OCI-M2 (cell line): ENCODE data around the gene SCAPER.

ENCODE experiments used
- DNase-seq: peaks from one replicate; lab custom pipeline; 2025; ENCODE audit not compliant: unreplicated experiment; lab: John Stamatoyannopoulos, UW

The SCAPER gene

DNA sequence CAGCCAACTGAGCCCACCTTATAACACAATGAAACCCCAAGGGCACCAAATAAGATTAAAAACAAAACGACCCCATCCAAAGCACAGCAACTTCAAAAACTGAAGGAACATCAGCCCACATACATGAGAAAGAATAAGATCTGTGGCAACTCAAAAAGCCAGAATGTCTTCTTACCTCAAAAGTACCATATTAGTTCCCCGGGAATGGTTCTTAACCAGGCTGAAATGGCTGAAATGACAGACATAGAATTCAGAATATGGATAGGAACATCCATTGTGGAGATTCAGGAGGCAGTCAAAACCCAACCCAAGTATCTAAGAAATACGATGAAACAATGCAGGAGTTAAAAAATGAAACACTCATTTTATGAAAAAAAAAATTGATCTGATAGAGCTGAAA lies 222.3 kb downstream of the SCAPER start:
- no peak for DNase-seq

DNA sequence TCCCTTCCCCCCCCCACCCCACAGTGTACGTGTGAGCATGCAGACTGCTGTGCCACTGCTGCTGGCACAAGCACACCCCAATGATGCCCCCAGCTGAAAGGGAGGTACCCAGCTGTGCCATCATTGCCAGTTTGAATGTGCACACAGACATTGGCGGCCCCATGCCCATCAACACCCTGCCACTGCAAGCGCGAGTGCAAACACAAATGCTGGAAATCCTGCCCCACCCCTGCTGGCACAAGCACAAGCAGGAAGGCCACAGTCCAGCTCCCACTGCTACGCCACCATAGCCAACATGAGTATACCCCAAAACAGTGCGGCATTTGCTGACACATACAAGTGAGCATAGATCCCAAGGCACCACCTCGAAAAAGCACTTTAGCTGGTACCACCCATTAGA lies 222.9 kb downstream of the SCAPER start:
- DNase-seq, result no peak

DNA sequence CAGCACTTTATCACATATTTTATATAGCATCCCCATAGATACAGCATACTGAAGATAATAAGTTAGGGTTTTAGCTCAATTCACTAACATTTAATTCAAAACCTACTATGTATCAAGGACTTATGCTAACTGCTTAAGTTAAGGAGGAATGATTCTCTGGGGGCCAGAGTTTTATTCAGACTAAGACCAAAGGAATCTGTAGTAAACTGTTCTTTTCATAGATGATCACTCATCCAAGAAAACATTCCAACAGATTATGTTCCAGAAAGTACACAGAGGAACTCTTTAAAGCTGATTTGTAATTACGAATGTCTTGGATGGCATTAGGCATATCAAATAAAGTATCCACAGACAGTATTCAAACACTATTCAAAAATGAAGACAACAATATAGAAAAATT lies 226.4 kb downstream of the SCAPER start:
- DNase-seq, result no peak

DNA sequence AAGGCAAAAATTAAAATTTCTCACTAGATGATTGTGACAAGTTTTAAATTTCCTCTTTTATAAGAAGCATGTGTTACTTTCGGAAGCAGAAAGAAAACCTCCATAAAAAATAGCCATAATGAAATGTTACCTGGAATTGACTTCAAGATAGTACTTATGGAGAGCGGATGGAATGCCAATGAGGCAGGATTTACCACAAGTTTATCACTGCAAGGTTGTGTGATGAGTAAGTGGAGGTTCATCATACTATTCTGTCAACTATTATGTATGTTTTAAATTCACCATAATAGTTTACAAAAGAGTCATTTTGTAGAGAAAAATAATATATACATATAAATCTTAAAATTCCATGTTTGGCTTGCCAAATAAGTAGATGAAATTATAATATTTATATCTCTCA lies 230.3 kb downstream of the SCAPER start:
- DNase-seq, result no peak

DNA sequence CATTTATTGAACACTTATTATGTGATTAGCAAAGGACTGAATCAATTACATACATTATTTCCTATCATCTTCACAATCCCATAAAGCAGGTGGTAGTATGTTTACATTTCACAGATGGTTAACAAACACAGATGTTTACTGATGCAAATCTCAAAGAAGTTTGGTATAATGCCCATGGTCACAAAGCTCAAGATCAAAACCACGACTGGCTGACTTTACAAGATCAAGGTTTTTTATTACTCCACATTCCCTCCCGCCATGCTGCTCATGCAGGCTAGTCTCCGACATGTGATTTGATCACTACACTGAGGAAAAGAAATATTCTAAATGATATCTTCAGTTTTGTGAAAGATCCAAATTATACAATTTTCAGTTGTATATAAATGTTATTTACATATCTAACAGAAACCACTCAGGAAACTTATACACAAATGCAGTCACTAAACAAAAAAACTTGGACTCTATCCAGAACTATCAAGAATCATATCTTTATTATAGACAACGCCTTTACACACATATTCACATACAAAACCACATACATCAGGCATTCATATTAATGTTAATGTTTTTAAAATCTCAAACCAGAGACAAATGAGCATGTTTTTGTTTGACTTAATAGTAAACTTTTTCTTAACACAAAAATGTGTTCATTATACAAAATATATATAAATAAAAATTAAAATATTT lies 235.5 kb downstream of the SCAPER start:
- no peak for DNase-seq

DNA sequence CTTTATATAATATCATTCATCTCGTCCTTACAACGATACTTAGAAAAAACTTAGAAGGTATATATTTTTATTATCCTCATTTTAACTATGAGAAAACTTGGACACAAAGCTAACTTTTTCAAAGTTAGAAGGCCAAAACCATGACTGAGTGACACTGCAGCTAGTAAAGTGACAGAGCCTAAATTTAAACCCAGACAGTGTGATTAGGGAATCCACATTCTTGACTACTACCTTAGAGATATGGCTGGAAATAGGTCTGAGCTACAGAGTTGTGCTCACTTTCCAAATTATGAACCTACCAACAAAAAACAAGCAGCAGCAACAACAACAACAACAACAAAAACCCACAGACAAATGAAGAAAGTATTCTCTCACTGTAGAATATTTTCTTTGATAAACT lies 236.2 kb downstream of the SCAPER start:
- no peak for DNase-seq

DNA sequence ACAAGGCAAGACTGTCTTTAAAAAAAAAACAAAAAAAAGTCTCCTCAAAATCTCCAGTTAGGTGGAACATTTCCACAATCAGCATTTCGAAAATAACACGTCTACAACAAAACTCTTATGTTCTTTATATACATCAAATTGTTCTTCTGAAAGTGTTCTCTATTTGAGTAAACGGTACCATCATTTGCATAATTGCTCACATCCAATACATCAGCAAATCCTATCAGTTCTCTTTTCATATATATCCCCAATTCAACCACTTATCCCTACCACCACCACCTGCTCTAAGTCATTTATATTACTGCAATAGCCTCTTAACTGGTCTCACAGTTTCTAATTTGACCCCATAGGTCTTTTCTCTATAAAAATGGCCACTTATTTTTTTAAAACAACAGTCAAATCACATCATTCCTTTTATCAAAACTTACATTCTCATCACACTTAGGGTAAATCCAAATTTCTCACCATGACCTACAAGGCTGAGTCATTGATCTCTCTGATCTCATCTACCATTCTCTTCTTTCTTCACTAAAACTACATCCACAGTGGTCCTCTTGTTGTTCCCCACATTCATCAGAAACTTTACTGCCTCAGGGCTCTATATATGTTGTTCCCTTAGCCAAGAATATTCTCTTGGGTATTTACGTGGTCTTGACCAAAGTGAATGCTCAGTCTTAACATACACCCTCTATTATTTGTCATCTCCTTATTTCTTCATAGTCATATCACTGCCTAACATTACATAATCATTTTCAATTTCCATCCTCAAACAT lies 237.0 kb downstream of the SCAPER start:
- DNase-seq, result no peak

DNA sequence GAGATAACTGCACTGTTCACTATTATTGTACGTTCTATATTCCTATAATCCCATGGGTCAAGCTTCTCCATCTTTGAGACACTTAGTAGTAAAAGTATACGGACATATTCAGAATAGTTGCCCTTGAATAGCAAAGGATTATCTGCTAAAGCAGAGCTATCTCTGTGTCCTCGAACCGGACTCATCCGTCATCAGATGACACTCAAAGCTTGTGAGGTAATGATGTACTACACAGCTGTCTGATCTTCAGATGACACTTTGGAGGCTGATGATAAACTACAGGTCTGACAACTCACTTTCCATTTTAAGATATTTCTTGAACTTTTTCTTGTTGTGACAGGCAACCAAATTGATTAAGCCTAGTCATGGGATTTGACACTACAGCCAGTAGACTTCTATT lies 240.2 kb downstream of the SCAPER start:
- DNase-seq, result no peak

DNA sequence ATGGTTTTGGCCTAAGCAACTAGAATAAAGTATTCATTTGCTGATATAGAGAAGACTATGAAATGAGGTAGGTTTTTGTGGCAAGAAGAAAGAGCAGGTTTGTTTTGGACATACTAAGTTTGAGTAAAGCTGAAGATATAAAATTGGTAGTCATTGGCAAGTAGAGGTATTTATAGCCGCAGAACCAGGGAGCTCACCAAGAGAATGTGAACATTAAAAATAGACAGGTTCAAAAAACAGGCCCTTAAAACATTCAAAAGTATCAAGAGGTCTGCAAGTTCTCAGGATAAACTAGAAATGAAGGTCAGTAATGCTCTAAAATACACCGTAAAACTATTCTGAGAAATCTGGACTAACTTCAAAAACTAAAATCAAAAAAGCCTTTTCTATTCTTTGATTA lies 240.7 kb downstream of the SCAPER start:
- DNase-seq, result no peak

DNA sequence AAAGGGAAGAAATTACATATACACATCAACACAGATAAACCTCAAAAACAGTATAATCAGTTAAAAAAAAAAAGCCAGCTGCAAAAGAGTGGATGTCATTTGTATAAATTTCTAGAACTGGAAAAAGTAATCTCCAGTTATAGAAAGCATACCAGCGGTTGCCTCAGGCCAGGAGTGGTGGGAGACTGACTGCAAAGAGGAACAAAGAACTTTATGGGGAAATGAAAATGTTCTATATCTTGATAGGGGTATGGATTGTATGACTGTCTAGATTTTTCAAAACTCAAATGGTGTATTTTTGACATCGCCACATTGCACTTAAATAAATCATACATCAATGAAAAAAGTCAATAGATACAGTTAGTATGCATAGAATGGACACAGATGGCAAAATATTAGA lies 241.6 kb downstream of the SCAPER start:
- no peak for DNase-seq

DNA sequence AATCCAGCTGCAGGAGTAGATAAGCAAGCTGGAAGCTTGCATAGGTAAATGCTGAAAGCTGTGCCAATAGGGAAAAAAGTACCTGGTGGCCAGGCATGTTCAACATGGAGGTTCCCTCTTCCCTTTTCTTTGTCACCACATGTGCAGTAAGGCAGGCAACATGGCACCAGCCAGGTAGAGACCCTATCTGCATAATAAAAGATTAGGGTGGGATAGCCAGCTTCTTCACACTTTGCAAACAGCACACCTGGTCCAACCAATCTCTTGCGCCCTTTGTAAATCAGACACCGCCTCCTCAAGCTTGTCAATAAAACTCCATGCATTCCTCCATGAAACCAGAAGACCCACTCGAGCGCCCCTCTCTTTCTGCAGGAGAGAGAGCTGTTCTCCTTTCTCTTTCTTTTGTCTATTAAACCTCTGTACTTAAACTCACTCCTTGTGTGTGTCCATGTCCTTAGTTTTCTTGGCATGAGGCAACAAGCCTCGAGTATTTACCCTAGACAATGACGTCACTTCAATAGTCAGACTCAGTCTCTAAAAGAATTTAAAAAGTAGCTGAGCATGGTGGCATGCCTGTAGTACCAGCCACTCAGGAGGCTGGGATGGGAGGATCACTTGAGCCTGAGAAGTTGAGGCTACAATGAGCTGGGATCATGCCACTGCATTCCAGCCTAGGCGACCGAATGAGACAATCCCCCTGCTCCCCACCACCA lies 256.3 kb downstream of the SCAPER start:
- no peak for DNase-seq

DNA sequence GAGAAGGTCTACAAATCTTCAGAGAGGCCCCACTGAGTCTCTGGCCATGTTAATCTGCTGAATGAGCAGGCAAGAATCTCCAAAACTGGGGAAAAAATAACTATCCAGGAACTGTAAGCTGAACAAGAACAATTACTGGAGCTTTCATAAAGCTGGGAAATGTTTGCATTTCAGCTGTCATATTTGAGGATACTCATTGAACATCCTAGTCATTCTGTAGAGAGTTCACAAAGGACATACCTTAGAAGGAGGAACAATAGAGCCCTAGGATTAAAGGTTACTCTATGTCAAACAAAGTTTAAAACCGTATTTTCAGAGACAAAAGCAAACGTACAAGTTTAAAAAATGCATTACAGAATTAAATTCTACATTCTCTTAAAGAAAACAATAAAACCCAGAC lies 257.5 kb downstream of the SCAPER start:
- no peak for DNase-seq

DNA sequence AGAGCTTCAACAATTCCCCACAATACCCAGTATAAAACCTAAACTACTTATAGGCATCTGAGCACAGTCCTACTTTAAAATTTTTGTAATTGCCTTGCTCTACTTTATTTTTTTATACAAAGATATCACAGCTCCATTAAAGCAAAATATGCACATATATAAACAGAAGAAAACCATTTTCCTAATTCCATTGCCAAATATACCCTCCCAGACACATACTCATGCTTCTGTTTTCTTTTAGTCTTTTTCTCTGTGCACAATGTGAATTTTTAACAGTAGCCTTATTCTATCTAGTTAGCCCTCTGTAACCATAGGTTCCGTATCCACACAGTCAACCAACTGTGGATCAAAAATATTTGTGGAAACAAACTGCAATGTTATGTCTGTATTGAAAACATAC lies 260.5 kb downstream of the SCAPER start:
- no peak for DNase-seq

DNA sequence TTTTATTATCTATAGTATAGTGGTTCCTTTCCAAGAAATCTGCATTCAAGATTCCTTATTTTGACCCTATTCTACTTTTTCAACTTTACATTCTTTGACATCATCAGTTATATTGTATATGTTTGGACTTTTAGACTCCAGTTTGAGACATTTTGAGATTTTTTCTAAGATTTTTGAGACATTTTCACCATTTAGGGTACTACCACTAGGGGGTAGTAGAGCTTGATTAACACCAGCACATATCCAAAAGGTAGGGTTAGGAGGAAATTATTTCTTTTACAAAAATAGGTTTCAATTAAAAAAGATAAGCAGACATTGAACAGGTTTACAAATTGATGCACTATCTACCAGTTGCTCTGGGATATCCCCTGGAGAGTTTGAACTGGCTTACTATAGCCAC lies 262.5 kb downstream of the SCAPER start:
- no peak for DNase-seq

DNA sequence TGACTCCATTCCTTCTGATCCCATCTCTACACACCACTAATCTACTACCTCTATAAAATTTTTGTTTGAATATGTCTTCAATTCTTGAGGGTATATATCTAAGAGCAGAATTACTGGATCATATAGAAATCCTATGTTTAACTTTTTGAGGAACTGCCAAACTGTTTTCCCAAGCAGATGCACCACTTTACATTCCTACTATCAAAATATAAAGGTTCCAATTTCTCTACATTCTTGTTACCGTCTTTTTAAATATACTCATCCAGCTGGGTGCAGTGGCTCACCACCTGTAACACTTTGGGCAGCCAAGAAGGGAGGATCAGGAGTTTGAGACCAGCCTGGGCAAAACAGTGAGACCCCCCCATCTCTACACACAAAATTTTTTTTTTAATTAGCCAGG lies 268.0 kb downstream of the SCAPER start:
- no peak for DNase-seq

DNA sequence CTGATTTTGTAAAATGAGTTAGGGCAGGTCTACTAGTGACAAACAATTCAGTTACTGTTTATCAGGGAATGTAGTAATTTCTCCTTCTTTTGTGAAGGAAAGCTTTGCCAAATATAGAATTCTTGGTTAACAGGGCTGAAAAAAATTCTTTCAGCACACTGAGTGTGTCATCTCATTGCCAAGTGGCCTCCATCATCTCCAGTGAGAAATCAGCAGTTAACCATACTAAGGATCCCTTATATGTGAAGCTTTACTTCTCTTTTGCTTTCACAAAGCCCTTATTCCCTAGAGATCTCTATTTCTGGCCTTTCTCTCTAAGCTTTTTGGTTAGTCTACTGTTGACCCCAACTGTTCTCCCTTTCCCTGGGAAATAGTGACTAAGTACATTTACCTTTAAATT lies 269.1 kb downstream of the SCAPER start:
- no peak for DNase-seq

DNA sequence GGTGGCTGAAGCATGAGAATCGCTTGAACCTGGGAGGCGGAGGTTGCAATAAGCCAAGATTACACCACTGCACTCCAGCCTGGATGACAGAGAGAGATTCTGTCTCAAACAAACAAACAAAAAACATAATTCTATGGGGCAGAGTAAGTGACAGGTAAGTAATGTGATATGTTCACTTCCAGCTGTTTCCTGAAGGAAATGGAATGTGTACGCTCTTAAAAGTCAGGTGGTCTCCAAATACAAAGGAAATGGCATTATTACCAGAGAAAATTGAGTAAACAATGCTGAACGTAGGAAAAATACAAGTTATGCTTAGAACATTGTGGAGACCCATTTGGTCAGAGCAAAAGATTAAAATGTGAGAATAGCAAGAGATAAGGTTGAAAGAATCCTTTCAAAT lies 278.5 kb downstream of the SCAPER start:
- no peak for DNase-seq

DNA sequence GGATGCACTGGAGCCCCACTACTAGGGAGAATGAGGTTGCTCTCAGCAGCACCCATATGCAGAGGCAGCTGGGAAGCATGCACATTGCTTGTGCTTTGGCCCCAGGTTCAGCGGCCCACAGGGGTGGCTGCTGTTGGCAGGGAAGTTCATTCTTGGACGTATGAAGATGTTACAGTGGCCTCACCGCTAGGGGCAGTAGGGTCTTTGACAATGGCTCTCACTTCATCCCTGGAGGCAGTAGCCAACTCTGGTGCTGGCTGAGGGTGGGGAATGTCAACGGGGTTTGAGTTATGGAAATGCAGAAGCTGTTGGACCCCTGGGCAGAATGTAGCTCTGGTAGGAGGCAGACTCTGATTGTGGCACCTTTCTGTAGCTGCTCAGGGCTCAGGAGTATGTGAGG lies 279.9 kb downstream of the SCAPER start:
- no peak for DNase-seq

DNA sequence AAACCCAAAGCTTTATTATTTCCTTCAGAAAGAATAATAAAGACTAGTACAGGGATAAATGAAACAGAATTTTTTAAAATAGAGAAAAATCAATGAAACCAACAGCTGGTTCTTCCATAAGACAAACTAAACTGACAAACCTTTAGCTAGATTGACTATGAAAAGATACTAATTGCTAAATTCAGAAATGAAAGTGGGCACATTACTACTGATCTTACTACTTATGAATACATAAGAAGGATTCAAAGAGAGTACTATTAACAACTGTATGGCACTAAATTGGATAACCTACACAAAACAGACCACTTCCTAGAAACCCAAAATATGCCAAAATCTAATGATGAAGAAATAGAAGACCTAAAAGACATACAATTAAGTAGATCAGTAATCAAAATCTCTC lies 290.4 kb downstream of the SCAPER start:
- DNase-seq, result no peak

DNA sequence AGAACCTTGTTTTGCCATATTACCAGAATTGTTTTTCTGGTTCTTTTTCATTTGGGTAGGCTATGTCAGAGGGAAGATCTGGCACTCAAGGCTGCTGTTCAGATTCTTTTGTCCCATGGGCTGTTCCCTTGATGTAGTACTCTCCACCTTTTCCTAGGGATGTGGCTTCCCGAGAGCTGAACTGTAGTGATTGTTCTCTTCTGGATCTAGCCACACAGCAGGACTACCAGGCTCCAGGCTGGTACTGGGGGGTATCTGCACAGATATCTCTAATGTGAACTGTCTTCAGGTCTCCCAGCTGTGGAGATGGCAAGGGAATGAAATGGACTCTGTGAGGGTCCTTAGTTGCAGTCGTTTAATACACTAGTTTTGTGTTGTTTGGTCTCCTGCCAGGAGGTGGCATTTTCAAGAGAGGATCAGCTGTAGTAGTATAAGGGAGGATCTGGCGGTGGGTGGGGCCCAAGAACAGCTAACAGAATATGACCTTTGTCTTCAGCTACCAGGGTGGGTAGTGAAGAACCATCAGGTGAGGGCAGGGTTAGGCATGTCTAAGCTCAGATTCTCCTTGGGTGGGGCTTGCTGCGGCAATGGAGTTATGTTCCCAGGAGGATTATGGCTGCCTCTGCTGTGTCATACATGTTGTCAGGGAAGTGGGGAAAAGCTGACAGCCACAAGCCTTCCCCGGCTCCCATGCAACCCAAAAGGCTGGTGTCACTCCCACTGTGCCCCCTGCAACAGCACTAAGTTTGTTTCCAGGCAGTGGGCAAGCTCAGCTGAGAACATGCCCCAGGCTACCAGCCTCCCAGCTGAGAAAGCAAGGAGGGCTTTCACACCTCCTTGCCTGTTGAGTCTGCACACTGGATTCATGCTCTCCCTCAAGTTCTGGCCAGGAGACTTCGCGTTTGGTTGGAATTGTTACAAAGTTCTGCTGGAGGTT lies 316.1 kb downstream of the SCAPER start:
- DNase-seq, result no peak

DNA sequence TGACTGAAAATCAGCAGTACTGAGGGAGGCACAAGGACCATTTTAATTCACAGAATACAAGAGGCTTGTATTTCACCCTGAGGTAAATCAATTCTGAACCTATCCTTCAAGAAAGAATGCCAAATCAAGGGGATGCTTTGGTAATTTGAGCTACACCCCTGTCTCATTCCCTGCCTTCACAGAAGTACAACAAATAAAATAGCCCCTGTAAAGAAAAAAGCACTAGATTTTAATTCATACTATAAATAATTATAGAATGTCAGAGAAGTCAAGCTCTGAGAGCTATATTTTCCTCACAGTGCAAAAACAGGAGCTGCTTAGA lies 319.6 kb downstream of the SCAPER start:
- no peak for DNase-seq
